HG02870 (cell line): ENCODE results near the gene VPS8.
A peak's percentile ranks its signal among the peaks of the same experiment; 100 is the strongest.

Source experiments
- ATAC-seq: cut with Tn5 transposase; IDR thresholded peaks from one replicate; pipeline ENCODE4 v1.9.1; 2021; ENCODE audit warnings: mild to moderate bottlenecking, moderate library complexity; ENCODE audit not compliant: unreplicated experiment

VPS8 gene

DNA sequence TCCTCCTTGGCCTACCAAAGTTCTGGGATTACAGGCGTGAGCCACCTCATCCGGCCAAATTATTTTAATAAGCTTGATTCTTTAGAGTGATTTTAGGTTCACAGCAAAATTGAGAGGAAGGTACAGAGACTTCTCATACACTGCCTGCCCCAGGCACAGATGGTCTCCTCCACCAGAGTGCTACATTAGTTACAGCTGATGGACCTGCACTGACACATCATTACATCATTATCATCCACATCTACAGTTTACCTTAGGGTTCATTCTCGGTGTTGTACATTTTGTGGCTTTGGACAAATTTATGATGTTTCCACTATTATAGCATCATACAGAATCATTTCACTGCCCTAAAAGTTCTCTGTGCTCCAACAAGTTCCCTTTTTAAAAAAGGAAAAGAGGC, 4.4 kb upstream of the VPS8 start:
- no peak for ATAC-seq

DNA sequence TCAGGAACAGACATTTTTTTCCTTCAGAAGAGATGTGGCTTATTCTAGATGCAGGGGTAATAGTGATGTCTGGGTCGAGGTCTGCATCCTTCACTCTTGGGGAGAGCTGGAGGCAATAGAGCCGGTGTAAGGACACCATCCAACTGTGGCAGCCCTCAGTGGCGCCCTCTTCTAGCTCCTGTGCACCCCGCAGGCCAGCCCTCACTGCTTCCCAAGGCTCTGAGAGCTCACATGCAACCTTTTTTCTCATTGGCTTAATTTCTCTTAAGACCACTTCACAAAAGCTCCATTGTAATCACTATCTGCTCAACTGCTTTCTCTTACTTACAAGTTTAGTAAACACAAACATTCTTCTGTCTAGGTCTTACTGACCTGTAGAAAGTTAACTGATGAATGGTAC, 3.9 kb upstream of the VPS8 start:
- ATAC-seq = no peak

GRCh38 chr3:184810146-184810545, 1.8 kb upstream of the VPS8 start:
- no peak for ATAC-seq

DNA sequence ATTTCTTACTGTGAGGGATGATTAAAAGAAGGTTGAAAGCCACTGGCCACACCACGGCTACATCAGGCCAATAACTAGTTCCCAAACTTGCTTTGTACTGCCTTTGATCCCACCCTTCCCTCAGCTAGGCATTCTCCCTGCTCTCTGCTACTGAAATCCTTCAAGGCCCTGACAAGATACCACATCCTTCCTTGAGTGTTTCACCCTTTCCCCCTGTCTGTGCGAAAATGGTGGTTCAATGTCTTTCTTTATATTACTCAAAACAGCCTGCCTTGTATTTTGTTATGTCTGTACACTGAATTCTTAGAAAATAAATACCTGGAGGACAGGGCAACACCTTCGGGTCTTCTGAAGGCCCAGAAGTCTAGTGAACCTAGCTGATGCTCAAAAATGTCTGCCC, 932 bp upstream of the VPS8 start:
- ATAC-seq = no peak

- ATAC-seq = no peak
These were observed 335 bp upstream of the VPS8 start for GRCh38 chr3:184811663-184811998.

DNA sequence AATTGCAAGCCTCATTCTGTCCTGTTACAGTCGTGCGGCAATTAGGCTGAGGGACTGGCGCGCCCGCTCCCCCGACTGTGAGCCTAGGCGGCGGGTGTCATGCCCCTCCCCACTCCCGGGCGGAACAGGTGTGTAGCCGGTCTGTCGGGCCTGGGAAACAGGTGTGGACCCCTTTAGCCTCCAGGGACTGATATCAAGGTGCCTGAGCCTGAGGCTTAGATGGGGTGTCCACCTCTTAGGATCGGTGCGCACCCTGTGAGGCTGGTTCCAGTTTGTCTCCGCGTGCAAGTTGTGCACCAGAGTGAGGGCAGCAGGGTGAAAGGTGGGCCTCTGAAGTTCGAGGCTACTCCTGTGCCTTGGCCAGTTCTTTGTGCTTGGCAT, 686 bp downstream of the VPS8 start:
- ATAC-seq = peak; percentile 30

DNA sequence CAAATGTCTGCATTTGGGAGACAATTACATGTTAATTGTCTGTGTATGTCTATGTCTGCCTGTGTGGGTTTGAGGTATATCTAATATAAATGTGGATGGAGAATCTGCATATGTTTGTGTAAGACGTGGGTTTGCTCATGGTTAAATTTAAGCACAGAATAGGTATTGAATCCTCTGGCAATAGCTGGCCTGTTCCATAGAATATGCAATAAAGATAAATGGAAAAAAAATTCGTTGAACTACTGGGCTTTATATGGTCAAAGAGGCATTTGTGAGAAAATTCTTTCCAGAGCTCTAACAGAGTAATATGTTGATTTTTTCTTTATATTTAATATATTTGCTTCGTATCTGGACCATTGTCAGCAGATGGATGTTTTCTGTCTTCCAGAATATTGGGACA, 1.4 kb downstream of the VPS8 start:
- ATAC-seq = no peak

DNA sequence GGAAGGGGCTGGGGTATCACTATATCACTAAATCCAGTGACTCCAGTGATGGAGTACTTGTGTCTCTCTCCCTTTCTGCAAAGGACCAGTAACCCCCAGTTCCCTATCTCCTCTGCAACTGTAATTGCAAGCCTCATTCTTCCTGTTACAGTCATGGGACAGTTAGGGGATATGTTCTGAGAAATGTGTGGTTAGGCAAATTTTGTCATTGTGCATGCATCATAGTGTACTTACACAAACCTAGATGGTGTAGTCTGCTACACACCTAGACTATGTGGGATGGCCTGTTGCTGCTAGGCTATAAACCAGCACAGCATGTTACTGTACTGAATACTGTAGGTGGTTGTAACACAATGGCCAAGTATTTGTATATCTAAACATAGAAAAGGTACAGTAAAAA, 2.2 kb downstream of the VPS8 start:
- no peak for ATAC-seq

DNA sequence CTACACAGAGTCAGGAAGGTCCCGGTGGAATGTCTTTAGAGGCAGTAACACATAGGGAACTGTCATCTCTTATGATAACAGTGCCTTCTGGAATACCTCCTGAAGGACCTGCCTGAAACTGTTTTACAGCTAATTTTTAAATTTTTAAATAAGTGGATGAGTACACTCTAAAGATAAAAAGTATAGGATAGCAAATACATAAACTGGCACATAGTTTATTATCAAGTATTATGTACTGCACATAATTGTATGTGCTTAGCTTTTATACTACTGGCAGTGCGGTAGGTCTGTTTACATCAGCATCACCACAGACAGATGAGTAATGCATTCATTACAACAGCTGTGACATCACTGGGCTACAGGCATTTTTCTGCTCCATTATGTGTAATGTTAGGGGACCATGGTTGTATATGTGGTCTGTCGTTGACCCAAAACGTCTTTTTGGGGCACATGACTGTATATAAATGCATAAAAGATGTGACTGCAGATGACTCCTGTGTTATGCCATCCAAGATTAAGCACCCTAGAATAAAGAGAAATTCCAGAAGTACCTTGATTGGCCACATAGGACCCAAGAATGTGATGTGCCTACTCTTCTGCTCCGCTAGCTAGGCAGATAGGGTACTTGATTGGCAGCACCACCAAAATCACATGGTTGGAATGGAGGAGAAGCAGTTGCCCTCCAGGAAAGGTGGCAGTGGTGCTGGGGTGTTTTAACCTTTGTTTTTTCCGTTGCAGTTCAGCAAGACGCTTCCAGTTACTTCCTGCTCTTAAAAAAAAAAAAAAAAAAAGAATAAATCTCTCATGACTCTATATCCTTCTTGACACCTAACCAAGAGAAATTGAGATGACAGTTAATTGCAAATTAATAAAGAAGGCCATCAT, 3.3 kb downstream of the VPS8 start:
- ATAC-seq = no peak

DNA sequence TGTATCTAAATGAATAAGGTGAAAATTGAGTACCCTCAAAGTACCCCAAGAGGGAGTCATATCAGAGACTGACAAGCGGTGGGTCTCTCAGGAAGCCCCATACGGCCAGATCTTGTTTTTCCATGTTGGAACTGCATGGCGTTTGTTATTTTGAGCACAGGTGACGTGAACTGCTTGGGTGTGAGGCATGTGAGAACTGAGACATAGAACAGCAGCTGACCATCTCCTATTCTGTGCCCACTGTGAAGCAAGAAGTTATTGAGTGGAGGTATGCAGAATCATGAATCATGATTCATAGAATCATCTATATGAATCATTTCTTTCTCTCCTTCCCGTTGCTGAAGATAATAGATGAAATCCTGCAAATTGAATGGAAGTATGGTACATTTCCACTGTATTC, 4.6 kb downstream of the VPS8 start:
- no peak for ATAC-seq

GRCh38 chr3:184820525-184820924, 8.6 kb downstream of the VPS8 start:
- ATAC-seq = no peak

GRCh38 chr3:184821034-184821433, 9.1 kb downstream of the VPS8 start:
- no peak for ATAC-seq

- no peak for ATAC-seq
These were observed 10.1 kb downstream of the VPS8 start for GRCh38 chr3:184822081-184822480.

DNA sequence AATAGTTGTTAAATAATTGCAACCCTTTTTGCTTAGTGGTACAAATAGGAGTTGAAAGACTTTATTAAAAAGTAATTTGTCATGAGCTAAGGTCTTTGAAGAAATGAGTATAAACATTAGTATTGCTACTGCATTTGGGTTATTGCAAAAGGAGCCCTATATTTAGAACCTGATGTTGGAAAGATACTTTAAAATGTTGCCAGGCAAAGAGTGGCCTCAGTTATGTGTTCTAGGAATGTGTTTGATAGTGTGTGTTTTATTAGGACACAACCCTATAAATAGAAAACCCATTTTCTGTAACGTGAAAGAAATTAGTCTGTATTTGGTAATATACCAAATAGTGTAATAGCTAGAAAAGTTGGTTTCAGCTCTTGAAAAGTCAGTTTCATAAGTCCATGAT, 10.7 kb downstream of the VPS8 start:
- ATAC-seq = no peak

DNA sequence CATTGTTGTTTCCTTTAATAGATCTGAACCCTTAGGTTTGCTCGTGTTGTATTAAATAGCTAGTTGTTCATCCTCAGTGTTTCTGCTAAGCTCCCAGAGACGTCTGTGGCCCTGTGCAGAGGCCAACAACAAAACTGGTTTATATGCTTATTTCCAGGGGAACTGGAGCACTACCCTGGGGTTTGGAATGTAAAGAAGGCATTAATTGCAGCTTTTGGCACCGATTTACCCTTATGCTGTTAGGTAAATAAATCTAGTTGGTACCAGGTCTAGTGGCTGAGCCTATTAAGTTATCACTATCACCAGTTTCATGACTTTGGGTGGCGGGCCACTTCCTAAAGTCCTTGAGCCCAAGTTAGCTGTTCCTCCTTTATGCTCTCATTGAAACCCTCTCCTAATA, 12.0 kb downstream of the VPS8 start:
- no peak for ATAC-seq

DNA sequence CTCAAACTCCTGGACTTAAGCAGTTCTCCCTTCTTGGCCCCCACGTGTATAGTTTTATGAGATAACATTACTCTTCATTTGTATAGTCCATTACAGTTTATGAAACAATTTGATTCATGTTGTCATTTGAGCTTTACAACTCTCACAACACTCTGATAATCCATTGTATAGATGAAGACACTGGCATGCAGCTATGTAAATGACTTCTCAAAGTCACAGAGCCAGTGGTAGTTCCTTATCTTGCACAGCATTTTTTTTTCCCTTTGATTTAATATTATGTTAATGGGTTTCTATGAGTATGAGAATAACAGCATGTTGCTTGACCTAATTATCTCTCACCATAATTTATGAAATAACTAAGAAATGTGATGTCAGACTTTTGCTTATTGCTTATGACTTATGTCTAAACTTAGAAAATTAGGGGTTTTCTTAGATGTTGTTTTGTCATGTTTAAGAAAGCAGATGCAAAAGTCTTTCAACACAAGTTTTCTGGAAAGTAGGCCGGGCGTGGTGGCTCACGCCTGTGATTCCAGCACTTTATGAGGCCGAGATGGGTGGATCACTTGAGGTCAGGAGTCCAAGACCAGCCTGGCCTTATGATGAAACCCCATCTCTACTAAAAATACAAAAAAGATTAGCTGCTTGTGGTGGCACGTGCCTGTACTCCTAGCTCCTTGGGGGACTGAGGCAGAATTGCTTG, 13.3 kb downstream of the VPS8 start:
- no peak for ATAC-seq

- no peak for ATAC-seq
These were observed 15.6 kb downstream of the VPS8 start for GRCh38 chr3:184827572-184827971.

DNA sequence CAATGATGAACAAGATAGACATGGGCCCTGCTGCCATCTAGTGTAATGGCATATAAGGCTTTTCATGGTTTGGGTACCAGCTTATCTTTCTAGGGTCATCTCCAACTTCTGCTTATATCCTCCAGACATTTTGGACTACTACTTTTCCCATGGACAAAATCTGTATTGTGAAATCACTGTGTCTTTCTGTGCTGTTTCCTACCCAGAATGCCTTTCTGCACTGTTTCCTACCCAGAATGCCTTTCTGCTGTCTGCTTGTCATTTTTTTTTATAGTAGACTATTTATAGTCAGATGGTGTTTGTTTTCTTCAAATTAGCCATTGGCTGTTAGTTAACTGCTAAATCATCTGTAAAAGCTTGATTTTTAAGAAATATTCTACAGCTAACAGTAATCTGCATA, 20.1 kb downstream of the VPS8 start:
- no peak for ATAC-seq

DNA sequence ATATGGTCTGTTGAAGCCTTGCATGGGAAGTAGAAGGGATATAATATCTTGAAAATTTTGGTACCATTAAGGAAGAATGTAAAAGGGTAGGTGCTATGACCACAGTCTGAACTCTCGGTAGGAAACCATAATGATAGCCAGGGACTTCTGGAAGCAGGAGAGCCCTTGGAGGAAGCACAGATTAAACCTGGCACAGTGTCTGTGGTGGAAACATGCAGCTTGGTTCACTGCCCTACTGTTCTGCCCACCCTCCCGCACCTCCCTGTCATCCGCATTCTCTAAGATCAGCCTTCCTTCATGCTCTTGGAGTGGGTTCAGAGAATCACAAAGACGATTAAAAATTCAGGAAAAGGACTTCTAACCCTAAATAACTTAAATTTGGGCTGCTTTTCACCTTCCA, 20.9 kb downstream of the VPS8 start:
- ATAC-seq = no peak

- no peak for ATAC-seq
These were observed 24.3 kb downstream of the VPS8 start for GRCh38 chr3:184836090-184836822.

- ATAC-seq = no peak
These were observed 30.5 kb downstream of the VPS8 start for GRCh38 chr3:184842433-184842832.

DNA sequence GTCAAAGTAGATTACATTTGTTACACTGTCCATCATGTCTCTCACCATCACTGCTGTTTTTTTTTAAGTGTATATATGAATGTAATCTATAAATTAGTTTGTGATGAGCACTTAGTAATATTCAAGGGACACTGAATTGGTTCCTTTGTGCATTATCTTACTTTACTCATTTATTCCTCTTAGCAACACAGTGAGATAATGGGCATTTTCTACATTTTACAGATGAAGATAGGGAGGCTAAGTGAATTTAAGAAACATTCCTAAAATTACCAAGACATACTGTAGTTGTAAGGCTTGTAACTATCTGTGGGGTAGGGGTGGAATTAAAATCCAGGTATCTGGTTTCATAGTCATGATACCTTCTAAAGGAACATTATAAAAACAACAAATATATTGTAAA, 33.9 kb downstream of the VPS8 start:
- no peak for ATAC-seq
